Cardiac muscle cell (in vitro differentiated cells and primary cell): ENCODE results near the gene FRMD5. TPM values are rescaled to one million over a fixed set of nuclear protein-coding genes. Genes with fewer than 3 reads are reported as not detected.

Experiments
- DNase-seq, 2 donors: peaks; one replicate each; pipeline versions ENCODE4 v3.0.0 to v3.0.0-alpha.2; 2010 to 2017; ENCODE audit warnings: low read depth in 1 of 2, low spot score in 1 of 2
- H3K27ac ChIP-seq: fragments of 200-600 bp; sonication (generic); 2 replicates; pipeline ENCODE4 v1.5.1; 2016
- H3K27me3 ChIP-seq: fragments of 200-600 bp; sonication (generic); 2 replicates; pipeline ENCODE4 v1.6.0; 2016; ENCODE audit warnings: control low read depth
- H3K36me3 ChIP-seq: fragments of 200-600 bp; sonication (generic); 2 replicates; pipeline ENCODE4 v1.5.1; 2016; ENCODE audit warnings: control low read depth
- H3K4me1 ChIP-seq: fragments of 200-600 bp; sonication (generic); 2 replicates; pipeline ENCODE4 v1.8.1; 2017; ENCODE audit warnings: low read depth, mild to moderate bottlenecking, mixed run types
- H3K4me3 ChIP-seq: fragments of 200-600 bp; sonication (generic); 2 replicates; pipeline ENCODE4 v1.5.1; 2016; ENCODE audit warnings: mild to moderate bottlenecking
- H3K9me3 ChIP-seq: fragments of 200-600 bp; sonication (generic); 2 replicates; pipeline ENCODE4 v1.5.1; 2017; ENCODE audit warnings: low read depth, mild to moderate bottlenecking, control low read depth
- polyA plus RNA-seq: library from polyadenylated mRNA; unstranded; fragments of >200 nt; fragmentation: Nextera tagmentation; extraction: Ambion mirVana; gene quantifications from 2 replicates; pipeline ENCODE4 v1.2.1, GENCODE V29; 2016
- total RNA-seq: library from RNA; depleted of rRNA; stranded (reverse); fragments of >200 nt; gene quantifications from 2 replicates; pipeline ENCODE4 v1.2.3, GENCODE V29; 2016
- TF ChIP-seq, protein P1 (sequence below): IDR thresholded peaks from 2 replicates; pipeline ENCODE4 v1.5.1; 2012; ENCODE audit warnings: low read depth, mild to moderate bottlenecking, low read length

The FRMD5 gene
- total and polyA plus RNA-seq, 2 experiments from 2014 or later = 26.8 to 59.7 TPM

DNA sequence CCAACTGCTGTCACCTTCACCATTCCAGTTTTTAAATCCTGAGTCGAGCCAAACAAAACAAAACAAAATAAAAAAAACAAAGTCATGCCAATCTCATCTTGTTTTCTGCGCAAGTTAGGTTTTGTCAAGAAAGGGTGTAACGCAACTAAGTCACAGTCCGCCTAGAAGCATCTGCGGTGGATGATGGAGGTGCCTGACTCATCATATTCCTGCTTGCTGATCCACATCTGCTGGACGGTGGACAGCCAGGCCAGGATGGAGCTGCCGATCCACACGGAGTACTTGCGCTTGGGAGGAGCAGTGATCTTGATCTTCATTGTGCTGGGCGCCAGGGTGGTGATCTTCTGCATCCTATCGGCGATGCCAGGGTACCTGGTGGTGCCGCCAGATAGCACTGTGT lies 206.2 kb downstream of the FRMD5 start:
- Histone ChIP-seq H3K27ac (no peak overlapping the region), H3K27me3 (no peaks in the 10 kb centered on the region), H3K4me3 (no peak overlapping the region), H3K36me3 (no peaks in the 10 kb centered on the region), H3K9me3 (no peaks in the 10 kb centered on the region), H3K4me1 (no peaks in the 10 kb centered on the region)
- no peak for DNase-seq
- TF ChIP-seq, protein P1, sequence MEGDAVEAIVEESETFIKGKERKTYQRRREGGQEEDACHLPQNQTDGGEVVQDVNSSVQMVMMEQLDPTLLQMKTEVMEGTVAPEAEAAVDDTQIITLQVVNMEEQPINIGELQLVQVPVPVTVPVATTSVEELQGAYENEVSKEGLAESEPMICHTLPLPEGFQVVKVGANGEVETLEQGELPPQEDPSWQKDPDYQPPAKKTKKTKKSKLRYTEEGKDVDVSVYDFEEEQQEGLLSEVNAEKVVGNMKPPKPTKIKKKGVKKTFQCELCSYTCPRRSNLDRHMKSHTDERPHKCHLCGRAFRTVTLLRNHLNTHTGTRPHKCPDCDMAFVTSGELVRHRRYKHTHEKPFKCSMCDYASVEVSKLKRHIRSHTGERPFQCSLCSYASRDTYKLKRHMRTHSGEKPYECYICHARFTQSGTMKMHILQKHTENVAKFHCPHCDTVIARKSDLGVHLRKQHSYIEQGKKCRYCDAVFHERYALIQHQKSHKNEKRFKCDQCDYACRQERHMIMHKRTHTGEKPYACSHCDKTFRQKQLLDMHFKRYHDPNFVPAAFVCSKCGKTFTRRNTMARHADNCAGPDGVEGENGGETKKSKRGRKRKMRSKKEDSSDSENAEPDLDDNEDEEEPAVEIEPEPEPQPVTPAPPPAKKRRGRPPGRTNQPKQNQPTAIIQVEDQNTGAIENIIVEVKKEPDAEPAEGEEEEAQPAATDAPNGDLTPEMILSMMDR = no peak

DNA sequence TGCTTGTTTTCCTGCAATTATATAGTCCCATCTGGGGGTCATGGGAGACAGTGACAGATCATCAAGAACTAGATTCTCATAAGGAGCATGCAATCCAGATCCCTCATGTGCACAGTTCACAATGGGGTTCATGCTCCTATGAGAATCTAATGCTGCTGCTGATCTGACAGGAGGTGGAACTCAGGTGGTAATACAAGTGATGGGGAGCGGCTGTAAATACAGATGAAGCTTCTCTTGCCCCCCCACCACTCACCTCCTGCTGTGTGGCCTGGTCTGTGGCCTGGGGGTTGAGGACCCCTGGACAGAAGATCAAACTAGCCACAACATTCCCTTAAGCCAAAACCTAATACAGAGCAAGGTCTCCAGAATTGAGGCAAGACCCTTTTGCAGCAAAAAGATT lies 207.1 kb downstream of the FRMD5 start:
- DNase-seq = no peak
- Histone ChIP-seq H3K4me3 (no peak overlapping the region), H3K36me3 (no peaks in the 10 kb centered on the region), H3K27me3 (no peaks in the 10 kb centered on the region), H3K9me3 (no peaks in the 10 kb centered on the region), H3K4me1 (no peaks in the 10 kb centered on the region), H3K27ac (no peak overlapping the region)
- TF ChIP-seq, protein P1 = no peak

DNA sequence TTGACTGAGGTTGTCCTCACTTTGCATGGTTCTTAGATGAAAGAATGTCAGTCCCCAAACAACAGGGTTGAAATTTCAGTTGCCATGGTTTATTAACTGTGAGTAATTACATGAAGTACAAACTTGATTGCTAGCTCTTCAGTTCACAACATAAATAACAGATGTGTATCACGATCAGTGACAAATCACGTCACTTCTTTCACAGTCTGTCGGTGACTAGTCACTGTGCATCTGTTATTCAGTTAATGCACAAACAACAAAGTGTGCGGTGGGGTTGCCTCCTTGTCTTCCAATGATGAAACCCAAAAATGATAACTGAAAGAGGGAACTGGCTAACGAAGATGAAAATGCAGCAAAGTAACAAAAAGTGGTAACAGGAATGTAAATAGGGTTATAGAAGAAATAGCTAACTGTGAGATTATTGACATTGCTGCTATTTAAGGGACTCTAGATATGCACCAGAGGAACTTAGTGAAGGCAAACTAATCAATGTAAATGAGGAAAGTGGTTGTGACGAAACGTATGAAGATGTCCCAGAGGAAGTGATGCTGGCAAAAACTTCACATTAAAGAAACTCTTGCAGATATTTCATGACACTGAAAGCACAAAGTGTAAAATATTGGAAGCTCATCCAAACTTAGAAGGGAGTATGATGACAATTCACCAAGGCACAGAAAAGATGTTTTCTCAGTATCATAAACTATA lies 208.9 kb downstream of the FRMD5 start:
- TF ChIP-seq, protein P1 = no peak
- Histone ChIP-seq H3K27me3 (no peaks in the 10 kb centered on the region), H3K4me3 (no peak overlapping the region), H3K27ac (no peak overlapping the region), H3K36me3 (no peaks in the 10 kb centered on the region), H3K9me3 (no peaks in the 10 kb centered on the region), H3K4me1 (peaks cover 4% of the 10 kb centered on the region)
- no peak for DNase-seq

DNA sequence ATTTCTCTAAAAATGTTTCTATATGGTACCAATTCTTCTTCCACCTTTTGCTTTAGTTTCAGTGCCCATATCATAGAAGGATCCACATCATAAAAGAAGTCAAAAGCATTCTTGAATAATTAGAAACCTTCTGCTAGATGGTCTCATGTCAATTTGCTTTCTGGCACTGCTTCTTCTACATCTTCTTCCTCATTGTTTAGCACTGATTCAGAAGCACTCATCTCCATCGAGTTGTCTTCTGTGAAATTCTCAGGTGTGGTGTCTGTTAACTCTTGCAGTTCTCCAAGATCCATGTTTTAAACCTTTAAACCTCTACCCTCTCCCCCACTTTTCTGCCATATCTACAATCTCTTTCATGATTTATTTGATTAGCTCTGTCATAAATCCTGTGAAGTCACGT lies 213.5 kb downstream of the FRMD5 start:
- TF ChIP-seq, protein P1 = no peak
- H3K27ac ChIP-seq = no peak overlapping the region
- peaks cover 7% of the 10 kb centered on the region for H3K4me1 ChIP-seq
- H3K4me3 ChIP-seq = no peak overlapping the region
- no peak for DNase-seq
- H3K36me3 ChIP-seq = no peaks in the 10 kb centered on the region
- H3K27me3 ChIP-seq = no peaks in the 10 kb centered on the region
- H3K9me3 ChIP-seq = no peaks in the 10 kb centered on the region

DNA sequence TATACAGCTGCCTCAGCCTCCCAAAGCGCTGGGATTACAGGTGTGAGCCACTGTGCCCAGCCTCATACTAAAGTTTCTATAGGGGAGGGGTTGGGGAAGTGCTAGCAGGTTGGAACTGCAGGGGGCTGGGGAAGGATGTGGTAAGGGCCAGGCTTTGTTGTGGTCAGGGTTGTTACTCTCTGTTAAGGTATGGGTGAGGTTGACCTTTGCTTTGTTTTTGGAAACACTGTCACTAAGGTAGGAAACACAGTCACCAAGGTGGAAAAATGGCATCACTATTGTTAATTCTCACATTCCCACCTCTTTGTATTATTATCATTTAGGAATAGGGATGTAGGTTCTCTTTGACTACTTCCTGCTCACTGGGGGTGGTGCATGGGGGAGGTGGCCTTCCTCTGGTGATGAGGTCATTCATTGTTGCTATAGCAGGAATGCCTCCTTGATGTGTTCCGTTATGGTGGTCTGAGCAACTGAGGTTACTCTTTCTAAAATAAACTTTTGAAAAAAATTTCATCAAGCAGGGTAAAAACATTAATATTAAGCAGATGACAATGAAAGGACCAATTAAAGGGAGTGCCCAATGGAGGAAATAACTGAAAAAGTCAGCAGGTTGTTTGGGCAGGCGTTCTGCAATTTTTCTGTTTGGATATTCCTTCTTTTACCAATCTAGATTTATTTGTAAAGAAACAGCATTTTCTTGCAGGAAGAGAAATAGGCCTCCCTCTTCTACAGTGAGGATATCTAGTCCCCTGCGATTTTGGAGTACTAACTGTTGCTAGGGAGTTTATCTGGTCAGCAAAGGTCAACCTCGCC lies 217.8 kb downstream of the FRMD5 start:
- Histone ChIP-seq H3K36me3 (no peaks in the 10 kb centered on the region), H3K27ac (no peak overlapping the region)
- DNase-seq = no peak

More for the DNA sequence above, 217.8 kb downstream of the FRMD5 start:
- no peak overlapping the region for H3K4me3 ChIP-seq
- H3K27me3 ChIP-seq = no peaks in the 10 kb centered on the region
- TF ChIP-seq, protein P1 = no peak
- H3K4me1 ChIP-seq = peaks cover 23% of the 10 kb centered on the region
- H3K9me3 ChIP-seq = no peaks in the 10 kb centered on the region
